ENCODE results near the gene HECTD3.

The HECTD3 gene

DNA sequence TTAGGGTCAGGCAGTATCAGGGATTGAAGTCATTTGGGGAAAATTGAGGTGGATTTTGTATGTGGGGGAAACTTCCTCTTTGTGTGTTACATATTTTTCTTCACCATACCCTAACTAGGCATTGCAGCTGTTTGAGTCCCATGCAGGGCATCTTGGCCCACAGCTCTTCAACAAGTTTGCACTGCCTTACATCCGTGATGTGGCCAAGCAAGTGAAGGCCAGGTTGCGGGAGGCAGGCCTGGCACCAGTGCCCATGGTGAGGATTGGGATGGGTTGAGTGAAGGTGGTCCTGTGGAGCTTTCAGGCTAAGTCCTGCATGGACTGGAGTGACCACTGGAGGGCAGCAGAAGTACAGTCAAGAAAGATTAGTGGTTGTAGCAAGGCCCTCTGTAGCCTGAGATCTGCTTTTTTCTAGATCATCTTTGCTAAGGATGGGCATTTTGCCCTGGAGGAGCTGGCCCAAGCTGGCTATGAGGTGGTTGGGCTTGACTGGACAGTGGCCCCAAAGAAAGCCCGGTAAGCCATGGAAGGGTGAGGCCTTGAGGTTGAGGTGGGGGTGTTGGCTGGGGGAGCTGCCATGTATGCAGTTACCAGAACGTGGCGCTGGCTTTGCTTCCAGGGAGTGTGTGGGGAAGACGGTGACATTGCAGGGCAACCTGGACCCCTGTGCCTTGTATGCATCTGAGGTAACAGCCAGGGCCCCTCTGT is 3.4 kb upstream of the HECTD3 start:
- peak; percentile 94 for DNase-seq (ENCODE audit: low read depth)
- H3K4me3 ChIP-seq (ENCODE audit: low read depth, low read length) = no peak overlapping the region
- TF ChIP-seq, protein P1, sequence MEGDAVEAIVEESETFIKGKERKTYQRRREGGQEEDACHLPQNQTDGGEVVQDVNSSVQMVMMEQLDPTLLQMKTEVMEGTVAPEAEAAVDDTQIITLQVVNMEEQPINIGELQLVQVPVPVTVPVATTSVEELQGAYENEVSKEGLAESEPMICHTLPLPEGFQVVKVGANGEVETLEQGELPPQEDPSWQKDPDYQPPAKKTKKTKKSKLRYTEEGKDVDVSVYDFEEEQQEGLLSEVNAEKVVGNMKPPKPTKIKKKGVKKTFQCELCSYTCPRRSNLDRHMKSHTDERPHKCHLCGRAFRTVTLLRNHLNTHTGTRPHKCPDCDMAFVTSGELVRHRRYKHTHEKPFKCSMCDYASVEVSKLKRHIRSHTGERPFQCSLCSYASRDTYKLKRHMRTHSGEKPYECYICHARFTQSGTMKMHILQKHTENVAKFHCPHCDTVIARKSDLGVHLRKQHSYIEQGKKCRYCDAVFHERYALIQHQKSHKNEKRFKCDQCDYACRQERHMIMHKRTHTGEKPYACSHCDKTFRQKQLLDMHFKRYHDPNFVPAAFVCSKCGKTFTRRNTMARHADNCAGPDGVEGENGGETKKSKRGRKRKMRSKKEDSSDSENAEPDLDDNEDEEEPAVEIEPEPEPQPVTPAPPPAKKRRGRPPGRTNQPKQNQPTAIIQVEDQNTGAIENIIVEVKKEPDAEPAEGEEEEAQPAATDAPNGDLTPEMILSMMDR (conservative IDR thresholded peaks at IDR 0.05; ENCODE audit: low read depth, low read length) = peak; percentile 97

DNA sequence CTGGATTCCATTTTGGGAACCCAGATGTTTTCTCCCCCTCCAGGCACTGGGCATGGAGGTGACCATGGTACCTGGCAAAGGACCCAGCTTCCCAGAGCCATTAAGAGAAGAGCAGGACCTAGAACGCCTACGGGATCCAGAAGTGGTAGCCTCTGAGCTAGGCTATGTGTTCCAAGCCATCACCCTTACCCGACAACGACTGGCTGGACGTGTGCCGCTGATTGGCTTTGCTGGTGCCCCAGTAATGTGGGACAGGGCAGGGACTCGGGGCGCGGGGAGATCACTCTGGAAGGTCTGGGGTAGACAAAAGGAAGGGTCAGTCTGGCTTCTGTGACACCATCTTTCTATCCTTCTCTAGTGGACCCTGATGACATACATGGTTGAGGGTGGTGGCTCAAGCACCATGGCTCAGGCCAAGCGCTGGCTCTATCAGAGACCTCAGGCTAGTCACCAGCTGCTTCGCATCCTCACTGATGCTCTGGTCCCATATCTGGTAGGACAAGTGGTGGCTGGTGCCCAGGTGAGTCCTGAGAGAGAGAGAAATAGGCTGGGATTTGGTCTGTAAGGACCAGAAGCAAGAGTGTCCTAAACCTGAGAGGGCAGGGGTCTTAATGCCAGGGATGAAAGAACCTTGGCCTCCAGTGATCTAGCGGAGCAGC is 2.6 kb upstream of the HECTD3 start:
- no peak overlapping the region for H3K4me3 ChIP-seq (ENCODE audit: low read depth, low read length)
- TF ChIP-seq, protein P1 (conservative IDR thresholded peaks at IDR 0.05; ENCODE audit: low read depth, low read length) = no peak
- DNase-seq (ENCODE audit: low read depth) = no peak

DNA sequence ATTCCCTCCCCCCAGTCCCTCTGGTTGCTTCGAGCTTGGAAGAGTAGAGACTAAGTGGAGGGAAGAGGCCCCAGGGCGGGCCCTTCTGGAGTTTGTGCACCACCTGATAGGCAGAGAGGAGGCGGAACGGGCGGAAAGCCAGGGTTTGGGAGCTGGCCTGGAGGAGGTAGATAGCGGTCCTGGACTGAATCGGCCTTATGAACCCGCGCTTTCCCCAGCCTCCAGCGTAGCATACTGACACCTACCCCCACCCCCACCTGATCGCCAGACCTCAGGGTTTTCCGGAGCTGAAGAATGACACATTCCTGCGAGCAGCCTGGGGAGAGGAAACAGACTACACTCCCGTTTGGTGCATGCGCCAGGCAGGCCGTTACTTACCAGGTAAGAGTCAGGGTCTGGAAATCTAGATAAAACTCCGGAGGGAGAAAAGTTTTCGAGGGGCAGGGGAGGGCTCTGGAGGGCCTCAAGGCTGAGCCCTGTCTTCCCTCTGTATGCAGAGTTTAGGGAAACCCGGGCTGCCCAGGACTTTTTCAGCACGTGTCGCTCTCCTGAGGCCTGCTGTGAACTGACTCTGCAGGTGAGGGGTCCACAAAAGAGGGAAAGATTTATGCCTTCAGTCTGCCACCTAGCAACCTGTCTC is 1.6 kb upstream of the HECTD3 start:
- TF ChIP-seq, protein P1 (conservative IDR thresholded peaks at IDR 0.05; ENCODE audit: low read depth, low read length) = no peak
- peak; percentile 63 for DNase-seq (ENCODE audit: low read depth)
- peak overlapping the region; percentile 68 for H3K4me3 ChIP-seq (ENCODE audit: low read depth, low read length)

DNA sequence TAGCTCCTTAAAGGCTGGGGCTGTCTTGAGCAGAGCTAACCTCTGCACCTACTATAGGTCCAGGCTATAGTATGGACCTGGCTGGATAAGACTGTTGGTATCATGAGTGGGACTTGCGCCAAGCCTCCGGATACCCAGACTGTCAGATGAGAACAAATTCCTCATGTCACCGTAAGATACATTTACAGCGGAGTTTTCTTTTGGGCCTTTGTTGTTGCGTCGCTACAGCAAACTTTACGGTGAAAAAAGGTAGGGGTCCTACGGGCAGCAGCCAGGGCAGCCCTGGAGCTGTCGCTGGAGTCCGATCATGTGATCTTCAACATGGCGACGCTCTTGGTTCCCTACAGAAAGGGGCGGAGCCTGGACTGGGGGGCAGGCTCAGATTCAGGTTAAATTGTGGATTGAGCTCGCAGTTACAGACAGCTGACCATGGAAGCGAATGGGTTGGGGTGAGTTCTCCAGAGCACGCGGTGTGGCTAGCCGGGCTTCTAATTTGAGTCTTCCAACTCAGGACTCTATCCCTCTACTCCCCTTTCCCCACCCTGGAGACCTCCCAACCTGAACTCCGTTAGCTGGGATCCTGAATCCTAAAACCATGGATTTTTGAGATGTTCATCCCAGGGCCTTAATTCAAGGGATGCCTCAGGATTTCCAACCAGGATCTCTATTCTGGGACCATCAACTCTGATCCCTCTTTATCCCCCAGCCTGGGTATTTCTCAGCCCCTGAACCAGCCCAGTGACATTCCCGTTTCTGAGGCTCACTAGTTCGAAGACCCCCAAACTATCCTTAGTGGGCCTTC is 914 bp upstream of the HECTD3 start, which contains the start of gene UROD:
Gene UROD (plus strand): TSS at position 418 of the 802 bp plus-strand sequence. CDS start 12 bp downstream, at position 430.
- TF ChIP-seq, protein P1 (conservative IDR thresholded peaks at IDR 0.05; ENCODE audit: low read depth, low read length) = no peak

DNA sequence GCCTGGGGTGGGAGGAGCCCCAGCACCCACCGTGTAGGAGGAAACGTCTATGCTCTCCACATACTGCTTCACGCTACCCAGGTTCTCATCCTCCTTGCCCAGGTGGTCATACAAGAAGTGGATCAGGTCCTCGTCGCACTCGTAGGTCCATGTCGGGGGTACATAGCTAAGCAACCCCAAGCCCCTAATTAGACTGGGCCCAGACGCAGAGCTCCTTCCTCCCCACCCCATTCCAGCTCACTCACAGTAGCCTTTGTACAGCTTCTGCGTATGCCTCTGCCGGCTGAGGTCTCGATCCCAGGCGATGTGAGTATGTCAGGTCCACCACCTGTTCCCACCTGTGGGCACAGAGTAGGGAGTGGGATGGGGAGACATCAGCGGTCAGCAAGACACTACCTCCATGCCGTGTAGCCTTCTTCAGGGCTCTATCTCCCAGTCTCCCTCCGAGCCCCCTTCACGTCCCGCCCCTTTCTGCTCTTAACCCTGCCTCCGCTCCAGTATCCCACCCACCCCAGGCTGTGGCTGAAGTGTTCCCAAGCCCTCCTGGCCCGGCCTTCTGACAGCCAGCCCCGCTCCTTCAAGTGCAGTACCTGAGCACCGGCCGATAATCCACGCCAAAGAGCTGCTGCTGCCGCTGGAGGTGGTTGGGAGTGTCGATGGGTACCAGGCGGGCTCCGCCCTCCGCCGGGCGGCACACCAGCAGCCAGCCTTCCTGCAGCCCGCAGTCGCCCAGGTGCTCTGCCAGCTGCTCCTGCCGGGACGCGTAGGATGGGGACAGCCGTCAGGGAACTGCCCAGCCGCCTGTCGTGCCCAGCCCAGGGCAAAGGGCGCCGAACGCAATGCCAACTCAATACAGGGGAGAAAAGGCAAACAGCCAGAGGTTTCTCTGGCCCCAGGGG is 919 bp downstream of the HECTD3 start:
- DNase-seq (ENCODE audit: low read depth) = no peak
- TF ChIP-seq, protein P1 (conservative IDR thresholded peaks at IDR 0.05; ENCODE audit: low read depth, low read length) = no peak
- peak overlapping the region; percentile 89 for H3K4me3 ChIP-seq (ENCODE audit: low read depth, low read length)

More for the DNA sequence above, 914 bp upstream of the HECTD3 start, which contains the start of gene UROD:
- H3K4me3 ChIP-seq (ENCODE audit: low read depth, low read length) = peak within 1 kb of the TSS; percentile 89
- peak; percentile 99 for DNase-seq (ENCODE audit: low read depth)

Measured in choroid plexus epithelial cell (primary cell).